HepG2 (cell line): ENCODE data around the gene PLCG1. TPM values are rescaled to one million over a fixed set of nuclear protein-coding genes. Genes with fewer than 3 reads are reported as not detected.
A peak's percentile ranks its signal among the peaks of the same experiment; 100 is the strongest.

ENCODE experiments used
- ARHGAP35 ChIP-seq: sonication (generic); formaldehyde crosslinking; IDR thresholded peaks from 2 replicates; pipeline ENCODE4 v1.9.0; 2022; ENCODE audit warnings: mild to moderate bottlenecking, inconsistent platforms, moderate library complexity, missing genetic modification reagents, borderline replicate concordance
- DBP ChIP-seq: sonication (generic); formaldehyde crosslinking; IDR thresholded peaks from 2 replicates; pipeline ENCODE4 v1.4.0; 2020; ENCODE audit warnings: missing genetic modification reagents; ENCODE audit errors: not compliant biosample characterization
- DZIP1 ChIP-seq: sonication (generic); formaldehyde crosslinking; IDR thresholded peaks from 2 replicates; pipeline ENCODE4 v1.5.0; 2020; ENCODE audit warnings: mild to moderate bottlenecking, missing genetic modification reagents
- EP300 ChIP-seq, 3 experiments: sonication (generic) in 1 of 3; formaldehyde crosslinking in 1 of 3; IDR thresholded peaks; 2 replicates each; pipeline versions ENCODE4 v1.5.1 to v1.6.1; 2011 to 2020; ENCODE audit warnings: low read depth in 2 of 3, low read length in 2 of 3, borderline replicate concordance in 1 of 3, improper control_type of control experiment in 1 of 3, mild to moderate bottlenecking in 1 of 3, missing genetic modification reagents in 1 of 3, moderate library complexity in 1 of 3
- GFI1 ChIP-seq: sonication (generic); formaldehyde crosslinking; IDR thresholded peaks from 2 replicates; pipeline ENCODE4 v1.5.0; 2020; ENCODE audit warnings: missing genetic modification reagents, mild to moderate bottlenecking, borderline replicate concordance
- HDAC2 ChIP-seq: sonication (generic); formaldehyde crosslinking; IDR thresholded peaks from 2 replicates; pipeline ENCODE4 v1.4.0; 2020; ENCODE audit warnings: missing genetic modification reagents
- HNF4A ChIP-seq: sonication (generic); formaldehyde crosslinking; IDR thresholded peaks from 2 replicates; pipeline ENCODE4 v1.4.0; 2020; ENCODE audit warnings: missing genetic modification reagents
- JUN ChIP-seq: sonication (generic); formaldehyde crosslinking; IDR thresholded peaks from 2 replicates; pipeline ENCODE4 v1.4.0; 2020; ENCODE audit warnings: mild to moderate bottlenecking, missing genetic modification reagents
- MIER2 ChIP-seq: IDR thresholded peaks from 2 replicates; pipeline ENCODE4 v1.6.1; 2016; ENCODE audit warnings: missing biosample characterization, missing genetic modification reagents
- MXI1 ChIP-seq: IDR thresholded peaks from 3 replicates; pipeline ENCODE4 v1.6.1; 2012; ENCODE audit warnings: low read depth, low read length, inconsistent platforms, borderline replicate concordance
- MYPOP ChIP-seq: sonication (generic); formaldehyde crosslinking; IDR thresholded peaks from 2 replicates; pipeline ENCODE4 v1.8.1; 2023; ENCODE audit warnings: mild to moderate bottlenecking, moderate library complexity, missing genetic modification reagents
- NFIC ChIP-seq: IDR thresholded peaks from 2 replicates; pipeline ENCODE4 v1.6.1; 2012; ENCODE audit warnings: mild to moderate bottlenecking, low read length, inconsistent platforms
- SIX4 ChIP-seq: sonication (generic); formaldehyde crosslinking; IDR thresholded peaks from 2 replicates; pipeline ENCODE4 v1.4.0; 2020; ENCODE audit warnings: missing genetic modification reagents
- SMC3 ChIP-seq: IDR thresholded peaks from 2 replicates; pipeline ENCODE4 v1.6.1; 2011; ENCODE audit warnings: low read length, improper control_type of control experiment
- STAT5B ChIP-seq: sonication (generic); formaldehyde crosslinking; IDR thresholded peaks from 2 replicates; pipeline ENCODE4 v1.4.0; 2020; ENCODE audit warnings: missing genetic modification reagents
- TCF7 ChIP-seq: sonication (generic); IDR thresholded peaks from 2 replicates; pipeline ENCODE4 v1.6.1; 2016; ENCODE audit warnings: antibody characterized with exemption, low read depth
- TFAP4 ChIP-seq: sonication (generic); IDR thresholded peaks from 2 replicates; pipeline ENCODE4 v1.6.1; 2016; ENCODE audit warnings: low read depth, borderline replicate concordance
- YEATS2 ChIP-seq: sonication (generic); formaldehyde crosslinking; IDR thresholded peaks from 2 replicates; pipeline ENCODE4 v1.4.0; 2020; ENCODE audit warnings: missing genetic modification reagents, borderline replicate concordance
- ZBTB10 ChIP-seq: sonication (generic); formaldehyde crosslinking; IDR thresholded peaks from 2 replicates; pipeline ENCODE4 v1.4.0; 2020; ENCODE audit warnings: missing genetic modification reagents, borderline replicate concordance
- ZNF12 ChIP-seq: sonication (generic); formaldehyde crosslinking; IDR thresholded peaks from 2 replicates; pipeline ENCODE4 v1.5.0; 2020; ENCODE audit warnings: missing genetic modification reagents
- ZNF569 ChIP-seq: sonication (generic); formaldehyde crosslinking; IDR thresholded peaks from 2 replicates; pipeline ENCODE4 v1.5.0; 2020; ENCODE audit warnings: mild to moderate bottlenecking, missing genetic modification reagents, moderate library complexity, borderline replicate concordance
- polyA plus RNA-seq, 8 experiments: library from polyadenylated mRNA; depleted of rRNA in 3 of 8; stranded (reverse) in 7 of 8; unstranded in 1 of 8; fragments of >200 nt; fragmentation: Illumina TruSeq in 4 of 8; extraction: Trizol in 4 of 8; gene quantifications; 2 replicates each; pipeline versions ENCODE4 v1.2.1 to v1.2.3, GENCODE V29; 2011 to 2016; ENCODE audit warnings: low read depth in 4 of 8, missing spikeins in 1 of 8, mixed read lengths in 1 of 8; ENCODE audit not compliant: insufficient read depth in 1 of 8
- total RNA-seq, 5 experiments: library from RNA; depleted of rRNA; stranded (reverse); fragments of >200 nt; fragmentation: Illumina TruSeq; extraction: Trizol; gene quantifications; 2 replicates each; pipeline ENCODE4 v1.2.3, GENCODE V29; 2016; ENCODE audit warnings: low read depth in 1 of 5

The PLCG1 gene
- total and polyA plus RNA-seq, 2 of the 13 experiments (the other 11 are each of a cell fraction or from before 2014, with no cell fraction given) = 85.3 to 158 TPM

- TF ChIP-seq ZBTB10 = no peak
- TF ChIP-seq STAT5B = no peak
- TF ChIP-seq GFI1 (CRISPR knock-in tag) = no peak
- no peak for TF ChIP-seq HNF4A (CRISPR knock-in tag)
- no peak for TF ChIP-seq ZNF569 (CRISPR knock-in tag)
- TF ChIP-seq SMC3 = peak; percentile 71
- TF ChIP-seq DZIP1 (CRISPR knock-in tag) = no peak
- peak; percentile 35; the same call in 1 of the 2 replicates for TF ChIP-seq TFAP4
- no peak for TF ChIP-seq TCF7
- no peak for TF ChIP-seq DBP (CRISPR knock-in tag)
- TF ChIP-seq ARHGAP35 (CRISPR knock-in tag) = no peak
- no peak for TF ChIP-seq ZNF12 (CRISPR knock-in tag)
- 0 out of 2 replicates have a peak, but pooled peaks have one; percentile 12 for TF ChIP-seq SIX4 (CRISPR knock-in tag)
- no peak for TF ChIP-seq JUN (CRISPR knock-in tag)
- no peak for TF ChIP-seq MIER2 (CRISPR knock-in tag)
- TF ChIP-seq MXI1 = no peak; the same call in 2 of the 3 replicates
- TF ChIP-seq EP300 (IDR thresholded peaks at IDR 0.05; ENCODE audit: low read depth in 2 of 2, low read length in 2 of 2) = no peak
- no peak for TF ChIP-seq EP300 (CRISPR knock-in tag; IDR thresholded peaks at IDR 0.05; ENCODE audit: borderline replicate concordance)
- TF ChIP-seq NFIC = no peak
- peak; percentile 43; the same call in 1 of the 2 replicates for TF ChIP-seq YEATS2 (CRISPR knock-in tag)
- 0 out of 2 replicates have a peak, but pooled peaks have one; percentile 39 for TF ChIP-seq HDAC2
- 0 out of 2 replicates have a peak, but pooled peaks have one; percentile 10 for TF ChIP-seq MYPOP (CRISPR knock-in tag)
These were observed 2.0 kb upstream of the PLCG1 start (continued) for GRCh38 chr20:41135187-41135887.
